Measurements from ENCODE around the gene TLDC2.

DNA sequence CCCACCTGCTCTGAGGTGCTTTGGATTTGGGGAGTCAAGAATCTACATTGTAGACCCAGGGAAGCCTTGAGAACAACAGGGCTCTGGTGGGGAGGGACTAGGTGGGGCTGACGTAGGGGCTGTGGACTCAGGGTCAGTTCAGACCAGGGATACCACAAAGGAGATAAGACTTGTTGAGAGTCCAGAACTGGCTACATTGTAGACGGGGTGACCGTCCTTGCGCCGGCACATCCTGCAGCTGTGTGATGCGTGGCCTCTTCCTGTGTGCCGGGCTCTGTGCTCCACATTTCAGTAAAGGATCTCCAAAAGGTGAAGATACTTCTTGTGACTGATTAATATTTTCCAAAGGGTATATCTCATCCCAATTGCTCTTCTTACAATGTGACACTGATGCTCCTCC is 9.8 kb upstream of the TLDC2 start:
- TF ChIP-seq, protein P1, sequence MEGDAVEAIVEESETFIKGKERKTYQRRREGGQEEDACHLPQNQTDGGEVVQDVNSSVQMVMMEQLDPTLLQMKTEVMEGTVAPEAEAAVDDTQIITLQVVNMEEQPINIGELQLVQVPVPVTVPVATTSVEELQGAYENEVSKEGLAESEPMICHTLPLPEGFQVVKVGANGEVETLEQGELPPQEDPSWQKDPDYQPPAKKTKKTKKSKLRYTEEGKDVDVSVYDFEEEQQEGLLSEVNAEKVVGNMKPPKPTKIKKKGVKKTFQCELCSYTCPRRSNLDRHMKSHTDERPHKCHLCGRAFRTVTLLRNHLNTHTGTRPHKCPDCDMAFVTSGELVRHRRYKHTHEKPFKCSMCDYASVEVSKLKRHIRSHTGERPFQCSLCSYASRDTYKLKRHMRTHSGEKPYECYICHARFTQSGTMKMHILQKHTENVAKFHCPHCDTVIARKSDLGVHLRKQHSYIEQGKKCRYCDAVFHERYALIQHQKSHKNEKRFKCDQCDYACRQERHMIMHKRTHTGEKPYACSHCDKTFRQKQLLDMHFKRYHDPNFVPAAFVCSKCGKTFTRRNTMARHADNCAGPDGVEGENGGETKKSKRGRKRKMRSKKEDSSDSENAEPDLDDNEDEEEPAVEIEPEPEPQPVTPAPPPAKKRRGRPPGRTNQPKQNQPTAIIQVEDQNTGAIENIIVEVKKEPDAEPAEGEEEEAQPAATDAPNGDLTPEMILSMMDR (IDR thresholded peaks at IDR 0.05; ENCODE audit: insufficient read depth, low read depth, low read length) = no peak
- TF ChIP-seq EZH2 (IDR thresholded peaks at IDR 0.05; ENCODE audit: insufficient read depth, low read length) = no peak

All from astrocyte (in vitro differentiated cells and primary cell).